DMS53 treated with DMSO at 0.1 percent for 48 hours (cell line): ENCODE measurements around the gene PAN3.

ENCODE experiments used
- DNase-seq: peaks from one replicate; lab custom pipeline; 2025; ENCODE audit not compliant: unreplicated experiment; lab: John Stamatoyannopoulos, UW

Gene PAN3

GRCh38 chr13:28329395-28330158, 191.2 kb downstream of the PAN3 start:
- no peak for DNase-seq

- DNase-seq = no peak
Observed at GRCh38 chr13:28333204-28333881, 195.0 kb downstream of the PAN3 start.

- DNase-seq = no peak
Observed at GRCh38 chr13:28336193-28336657, 197.9 kb downstream of the PAN3 start.

GRCh38 chr13:28337166-28338005, 199.0 kb downstream of the PAN3 start:
- DNase-seq = no peak

GRCh38 chr13:28338006-28338574, 199.7 kb downstream of the PAN3 start:
- no peak for DNase-seq

GRCh38 chr13:28338742-28339141, 200.4 kb downstream of the PAN3 start:
- no peak for DNase-seq

GRCh38 chr13:28339419-28339818, 201.1 kb downstream of the PAN3 start:
- no peak for DNase-seq

GRCh38 chr13:28340272-28340793, 202.0 kb downstream of the PAN3 start:
- no peak for DNase-seq

- DNase-seq = no peak
Observed at GRCh38 chr13:28342251-28342650, 203.9 kb downstream of the PAN3 start.

GRCh38 chr13:28344163-28344562, 205.8 kb downstream of the PAN3 start:
- no peak for DNase-seq
